DND-41 (cell line): Measurements from ENCODE around the gene KRT1.

ENCODE experiments used
- CTCF ChIP-seq: IDR thresholded peaks from 2 replicates; pipeline ENCODE4 v1.5.1; 2012; ENCODE audit warnings: borderline replicate concordance, low read length, moderate library complexity, mild to moderate bottlenecking; ENCODE audit not compliant: poor library complexity, severe bottlenecking; ENCODE audit errors: extremely low read depth
- EZH2 ChIP-seq: IDR thresholded peaks from 3 replicates; pipeline ENCODE4 v1.6.1; 2012; ENCODE audit warnings: borderline replicate concordance, low read depth, mild to moderate bottlenecking, moderate library complexity, low read length, inconsistent platforms; ENCODE audit not compliant: severe bottlenecking

- TF ChIP-seq EZH2 (no peak), CTCF (no peak)
These were observed 2.1 kb upstream of the KRT1 start for GRCh38 chr12:52682381-52682660.
